Adrenal gland (tissue), 12 donors: ENCODE measurements around the gene TRMT2A. TPM values are rescaled to one million over a fixed set of nuclear protein-coding genes. Genes with fewer than 3 reads are reported as not detected.

ENCODE experiments used
- DNase-seq, 7 donors: peaks; one replicate each; pipeline ENCODE4 v3.0.0-alpha.2; 2019 to 2020
- H3K27ac ChIP-seq, 5 donors: fragments of 200-600 bp; sonication (generic) in 4 of 5; 1 replicate in 3 of 5; 2 replicates in 2 of 5; pipeline versions ENCODE4 v1.5.1 to v1.8.0; 2016 to 2020; ENCODE audit warnings: mild to moderate bottlenecking in 1 of 5
- H3K27me3 ChIP-seq: fragments of 200-600 bp; 2 replicates; pipeline ENCODE4 v1.8.0; 2021
- H3K36me3 ChIP-seq, 2 donors: fragments of 200-600 bp; replicated peaks in 1 of 2; 1 replicate in 1 of 2; 2 replicates in 1 of 2; pipeline versions ENCODE4 v1.5.1 to v1.8.0; 2018 to 2022
- H3K4me1 ChIP-seq, 2 donors: fragments of 200-600 bp; replicated peaks in 1 of 2; 1 replicate in 1 of 2; 2 replicates in 1 of 2; pipeline versions ENCODE4 v1.5.1 to v1.8.0; 2018 to 2021
- H3K4me3 ChIP-seq, 4 donors: fragments of 200-600 bp; sonication (generic) in 3 of 4; one replicate each; pipeline ENCODE4 v1.5.1; 2016 to 2018
- H3K9me3 ChIP-seq, 3 donors: fragments of 200-600 bp; sonication (generic) in 1 of 3; replicated peaks in 1 of 3; 1 replicate in 2 of 3; 2 replicates in 1 of 3; pipeline versions ENCODE4 v1.5.1 to v1.8.0; 2016 to 2021
- CTCF ChIP-seq, 6 experiments: fragments of 450-650 bp in 4 of 6; fragments of 200-600 bp in 2 of 6; sonication (generic) in 1 of 6; IDR thresholded peaks; 1 replicate in 5 of 6; 2 replicates in 1 of 6; pipeline versions ENCODE4 v1.5.1 to v1.8.0; 2016 to 2021; ENCODE audit warnings: antibody characterized with exemption in 6 of 6, mild to moderate bottlenecking in 2 of 6, moderate library complexity in 1 of 6
- POLR2A ChIP-seq, 2 donors: fragments of 450-650 bp; IDR thresholded peaks; one replicate each; pipeline ENCODE4 v1.6.1; 2017; ENCODE audit warnings: antibody characterized with exemption in 2 of 2, mild to moderate bottlenecking in 2 of 2, moderate library complexity in 1 of 2
- WGBS, 4 donors: extraction: QIAGEN DNeasy Blood & Tissue Kit in 2 of 4; methylation state at CpG; one replicate each; pipeline versions ENCODE4 v1.1.5 to v1.1.7; 2013 to 2017; 5-methylcytosine and 5-hydroxymethylcytosine counted together
- intact Hi-C, 2 donors: fragments of 100-400 bp; cut with DNase I; formaldehyde crosslinking; loops; one replicate each; pipeline versions ENCODE4 v1.14.1 to v1.15.0; 2022 to 2023
- polyA plus RNA-seq, 3 donors: library from polyadenylated mRNA; stranded (reverse); fragments of 200-250 nt in 2 of 3; fragments of 350-450 nt in 1 of 3; fragmentation: Illumina TruSeq in 1 of 3; extraction: RNeasy Lipid Tissue Mini Kit (QIAGEN cat#74804) in 1 of 3; gene quantifications; one replicate each; pipeline ENCODE4 v1.2.3, GENCODE V29; 2013 to 2014
- total RNA-seq, 9 donors: library from RNA; depleted of rRNA in 4 of 9; stranded (reverse); fragments of >200 nt in 4 of 9; fragments of 120-200 nt in 1 of 9; fragmentation: NEBNext Ultra II Directional in 1 of 9; extraction: Animal tissue kit (Norgen Biotek cat#: 25700) in 1 of 9; gene quantifications; one replicate each; pipeline versions ENCODE4 v1.1.0 to v1.2.4, GENCODE V29; 2013 to 2023
- donor health status: healthy with polysubstance abuse.
- donor health status: Bipolar disorder and iron deficiency.
- donor health status: DM: yes; HTN: yes; CAD: no.
- donor health status: DM: no; HTN: no; CAD: no.
- donor health status: DM: no; HTN: no; CAD: no.
- donor health status: DM: yes; HTN: yes; CAD: no.

Gene TRMT2A
- total and polyA plus RNA-seq, 12 donors, result 22.4 to 283 (median 66.8) TPM

GRCh38 chr22:20158391-20159036 lies 41.5 kb upstream of the TRMT2A start:
- DNase-seq, result no peak
- Histone ChIP-seq H3K4me3 (no peak overlapping the region), H3K4me1 (peaks cover 0 to 7% of the 10 kb centered on the region in 2 donors), H3K27me3 (no peaks in the 10 kb centered on the region), H3K9me3 (no peaks in the 10 kb centered on the region), H3K36me3 (no peaks in the 10 kb centered on the region), H3K27ac (no peak overlapping the region)
- intact Hi-C loops, result loop anchor here in 1 of 2 donors (5.0 kb wide), 1 partner anchor 114 kb away; no protein-coding TSS in a partner anchor
- WGBS, 4 donors, result 70 to 76% (median 74%) methylated on average over 7 to 15 of the region's 15 CpGs
- no peak for TF ChIP-seq CTCF (IDR thresholded peaks at IDR 0.05)
- no peak for TF ChIP-seq POLR2A (IDR thresholded peaks at IDR 0.05)

GRCh38 chr22:20157430-20158183 lies 40.6 kb upstream of the TRMT2A start:
- WGBS, 4 donors, result 55 to 87% (median 62%) methylated on average over 5 to 15 of the region's 15 CpGs
- intact Hi-C loops, result loop anchor here (2.0 to 5.0 kb wide), 2 partner anchors 115 to 127 kb away; no protein-coding TSS in a partner anchor
- Histone ChIP-seq H3K9me3 (no peaks in the 10 kb centered on the region), H3K4me1 (peaks cover 0 to 7% of the 10 kb centered on the region in 2 donors), H3K4me3 (no peak overlapping the region), H3K27ac (no peak overlapping the region), H3K36me3 (no peaks in the 10 kb centered on the region), H3K27me3 (no peaks in the 10 kb centered on the region)
- TF ChIP-seq CTCF (IDR thresholded peaks at IDR 0.05) (no peak), POLR2A (IDR thresholded peaks at IDR 0.05) (no peak)
- DNase-seq, result no peak

GRCh38 chr22:20156611-20157429 lies 39.8 kb upstream of the TRMT2A start:
- Histone ChIP-seq H3K27ac (peak overlapping the region in 2 of 5 donors; percentile 57 to 74), H3K36me3 (no peaks in the 10 kb centered on the region), H3K4me3 (no peak overlapping the region), H3K9me3 (no peaks in the 10 kb centered on the region), H3K27me3 (no peaks in the 10 kb centered on the region), H3K4me1 (peaks cover 0 to 7% of the 10 kb centered on the region in 2 donors)
- WGBS, 4 donors, result 3 to 33% (median 27%) methylated on average over 5 to 17 of the region's 17 CpGs
- TF ChIP-seq POLR2A (IDR thresholded peaks at IDR 0.05) (no peak), CTCF (IDR thresholded peaks at IDR 0.05) (peak; percentile 99 to 100 (median 100))
- intact Hi-C loops, result loop anchor here (2.0 to 5.0 kb wide), 2 partner anchors 115 to 128 kb away; no protein-coding TSS in a partner anchor
- DNase-seq, result peak; percentile 69 to 96 (median 90)

- H3K4me1 ChIP-seq, result peaks cover 0 to 7% of the 10 kb centered on the region in 2 donors
- 50 to 73% (median 56%) methylated on average over 4 to 7 of the region's 7 CpGs for WGBS, 4 donors
- no peak for TF ChIP-seq POLR2A (IDR thresholded peaks at IDR 0.05)
- no peak for TF ChIP-seq CTCF (IDR thresholded peaks at IDR 0.05)
- no peak overlapping the region for H3K4me3 ChIP-seq
- no peaks in the 10 kb centered on the region for H3K9me3 ChIP-seq
- H3K36me3 ChIP-seq, result no peaks in the 10 kb centered on the region
- DNase-seq, result no peak
- intact Hi-C loops, result loop anchor here (2.0 to 5.0 kb wide), 2 partner anchors 116 to 129 kb away; no protein-coding TSS in a partner anchor
- no peaks in the 10 kb centered on the region for H3K27me3 ChIP-seq
- peak overlapping the region in 1 of 5 donors; percentile 23 for H3K27ac ChIP-seq
Observed at GRCh38 chr22:20156042-20156389, 39.0 kb upstream of the TRMT2A start.
